ENCODE measurements around the gene ITPK1.
"Not testable (repeated sequence)": the region's sequence is repeated elsewhere in the genome, so short reads cannot be mapped to it uniquely, and the experiment has no call there.

ITPK1 gene

DNA sequence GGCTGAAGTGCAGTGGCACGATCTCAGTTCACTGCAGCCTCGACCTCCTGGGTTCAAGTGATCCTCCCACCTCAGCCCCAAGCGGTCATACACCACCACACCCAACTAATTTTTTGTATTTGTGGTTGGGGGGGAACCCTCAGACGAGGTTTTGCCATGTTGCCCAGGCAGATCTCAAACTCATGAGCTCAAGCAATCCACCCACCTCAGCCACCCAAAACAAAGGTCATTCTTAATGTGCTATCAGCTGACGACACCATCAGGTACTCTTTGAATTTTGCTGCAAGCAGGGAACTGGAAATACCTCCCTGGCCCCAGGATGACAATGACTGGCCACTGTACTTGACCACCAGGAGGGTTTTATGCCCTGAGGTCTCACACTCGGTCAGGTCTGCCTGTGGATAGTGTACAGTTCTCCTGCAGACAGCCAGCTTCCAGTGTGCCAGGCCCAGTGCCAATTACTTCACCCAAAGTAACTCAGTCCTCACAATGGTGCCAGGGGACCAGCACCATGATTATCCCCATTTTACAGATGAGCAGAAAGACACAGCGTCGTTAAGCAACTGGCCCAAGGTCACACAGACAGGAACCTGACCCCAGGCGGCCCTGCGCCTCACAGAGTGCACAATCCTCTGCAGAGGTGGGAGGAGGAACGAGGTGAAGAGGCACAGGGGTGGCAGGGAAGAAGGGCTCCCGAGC is 42.9 kb downstream of the ITPK1 start:
- Mint-ChIP-seq H3K36me3 (ENCODE audit: low read depth) (peaks cover 6% of the 10 kb centered on the region), H3K9me3 (no peaks in the 10 kb centered on the region), H3K4me3 (peak overlapping the region; percentile 59), H3K4me1 (peaks cover 73% of the 10 kb centered on the region), H3K27ac (peak overlapping the region; percentile 88), H3K27me3 (no peaks in the 10 kb centered on the region)
- DNase-seq (peak; percentile 43), ATAC-seq (peak; percentile 60)

DNA sequence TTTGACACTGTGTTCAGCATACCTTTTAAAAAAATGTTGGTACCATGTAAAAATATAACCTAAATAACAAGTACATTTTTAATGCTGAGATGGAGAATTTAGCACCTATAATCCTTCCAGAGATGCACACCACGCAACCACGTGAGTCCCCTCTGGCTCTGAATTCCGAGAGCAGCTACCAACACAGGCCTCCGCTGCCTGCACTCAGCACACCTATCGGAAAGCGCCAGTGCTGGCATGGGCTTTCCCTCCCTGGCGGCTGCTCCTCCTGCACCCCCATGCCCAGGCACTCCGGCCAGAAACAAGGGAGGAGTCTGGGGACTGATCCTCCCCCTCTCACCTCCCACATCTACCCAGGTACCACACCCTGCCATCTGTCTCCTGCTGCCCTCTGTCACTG is 47.0 kb downstream of the ITPK1 start:
- DNase-seq (no peak), ATAC-seq (no peak)
- Mint-ChIP-seq H3K4me1 (peaks cover 75% of the 10 kb centered on the region), H3K9me3 (no peaks in the 10 kb centered on the region), H3K27me3 (peaks cover 2% of the 10 kb centered on the region), H3K4me3 (no peak overlapping the region), H3K27ac (peak overlapping the region; percentile 46), H3K36me3 (ENCODE audit: low read depth) (peaks cover 6% of the 10 kb centered on the region)

DNA sequence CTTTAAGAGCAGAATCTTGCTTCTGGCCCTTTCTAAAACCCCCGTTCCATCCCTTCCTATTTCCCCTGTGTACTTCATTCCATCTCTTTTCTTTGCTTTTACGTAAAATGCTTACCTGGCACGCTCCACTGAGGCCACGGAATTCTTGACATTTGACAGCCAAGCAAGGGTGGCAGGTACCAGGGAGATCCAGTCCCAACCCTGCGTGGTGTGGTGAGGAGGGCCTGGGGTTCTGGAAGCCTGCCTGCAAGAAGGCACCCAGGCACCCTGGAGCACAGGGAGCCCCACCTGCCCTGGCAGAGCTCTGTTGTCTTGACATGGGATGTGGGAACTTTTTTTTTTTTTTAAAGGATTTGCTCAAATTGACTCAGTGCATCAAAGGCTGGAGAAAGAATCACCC is 48.6 kb downstream of the ITPK1 start:
- ATAC-seq, result no peak

GRCh38 chr14:93065272-93065730 is 50.4 kb downstream of the ITPK1 start:
- Mint-ChIP-seq H3K4me3 (peak overlapping the region; percentile 77), H3K4me1 (peaks cover 83% of the 10 kb centered on the region), H3K27ac (peak overlapping the region; percentile 97), H3K27me3 (peaks cover 2% of the 10 kb centered on the region), H3K36me3 (ENCODE audit: low read depth) (no peaks in the 10 kb centered on the region), H3K9me3 (no peaks in the 10 kb centered on the region)
- ATAC-seq (no peak), DNase-seq (no peak)

More for the DNA sequence above, 48.6 kb downstream of the ITPK1 start:
- DNase-seq, result no peak
- peaks cover 71% of the 10 kb centered on the region for H3K4me1 Mint-ChIP-seq
- peak overlapping the region; percentile 97 for H3K27ac Mint-ChIP-seq
- H3K9me3 Mint-ChIP-seq, result no peaks in the 10 kb centered on the region
- H3K4me3 Mint-ChIP-seq, result peak overlapping the region; percentile 77
- no peaks in the 10 kb centered on the region for H3K36me3 Mint-ChIP-seq (ENCODE audit: low read depth)
- H3K27me3 Mint-ChIP-seq, result peaks cover 2% of the 10 kb centered on the region

DNA sequence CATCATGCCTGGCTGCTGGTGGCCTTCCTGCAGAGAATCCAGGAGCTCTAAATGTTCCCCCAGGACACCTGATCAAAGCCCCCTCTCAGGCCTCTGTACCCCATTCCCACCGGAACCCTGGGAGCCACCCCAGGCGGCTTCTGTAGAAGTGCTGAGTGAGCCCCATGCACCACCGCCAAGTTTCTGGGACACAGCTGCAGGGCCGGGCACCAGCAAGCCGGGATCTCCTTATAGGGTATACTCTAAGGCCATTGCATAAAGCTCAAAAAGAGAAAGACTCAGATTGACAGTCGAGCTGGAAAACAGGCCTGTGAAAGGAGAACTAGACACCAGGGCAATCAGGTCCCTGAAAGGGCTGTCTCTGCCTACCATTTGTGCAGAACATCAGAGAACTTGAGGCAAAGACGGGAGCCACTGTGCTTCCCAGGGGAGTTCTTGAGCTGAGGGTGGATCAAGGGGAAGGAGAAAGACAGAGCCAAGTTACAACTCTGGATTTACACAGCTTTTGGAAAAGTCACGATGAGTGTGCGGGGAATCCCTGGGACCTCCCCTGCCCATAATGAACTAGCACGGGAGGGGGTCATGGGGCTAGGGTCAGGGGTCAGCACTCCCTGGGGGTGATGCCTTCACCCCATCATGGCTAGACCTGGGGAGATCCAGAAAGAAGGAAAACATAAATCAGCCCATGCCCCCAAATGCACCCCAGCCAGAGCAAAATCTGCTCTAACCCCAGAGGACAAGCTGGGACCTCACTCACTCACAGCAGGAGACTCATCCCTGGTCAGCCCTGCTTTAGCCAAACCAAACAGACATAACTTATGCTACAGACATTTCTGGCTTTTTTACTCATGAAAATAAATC is 51.1 kb downstream of the ITPK1 start:
- Mint-ChIP-seq H3K9me3 (no peaks in the 10 kb centered on the region), H3K36me3 (ENCODE audit: low read depth) (no peaks in the 10 kb centered on the region), H3K27ac (peak overlapping the region; percentile 97), H3K4me1 (peaks cover 86% of the 10 kb centered on the region), H3K4me3 (peak overlapping the region; percentile 77), H3K27me3 (peaks cover 2% of the 10 kb centered on the region)
- DNase-seq (no peak), ATAC-seq (no peak)

GRCh38 chr14:93063393-93063792 is 52.3 kb downstream of the ITPK1 start:
- no peak for DNase-seq
- H3K36me3 Mint-ChIP-seq (ENCODE audit: low read depth), result no peaks in the 10 kb centered on the region
- peaks cover 2% of the 10 kb centered on the region for H3K27me3 Mint-ChIP-seq
- no peaks in the 10 kb centered on the region for H3K9me3 Mint-ChIP-seq
- H3K4me1 Mint-ChIP-seq, result peaks cover 76% of the 10 kb centered on the region
- no peak overlapping the region for H3K27ac Mint-ChIP-seq
- H3K4me3 Mint-ChIP-seq, result no peak overlapping the region
- ATAC-seq, result no peak

GRCh38 chr14:93062890-93063289 is 52.8 kb downstream of the ITPK1 start:
- Mint-ChIP-seq H3K4me3 (no peak overlapping the region), H3K9me3 (no peaks in the 10 kb centered on the region), H3K4me1 (peaks cover 74% of the 10 kb centered on the region), H3K27ac (peak overlapping the region; percentile 70), H3K36me3 (ENCODE audit: low read depth) (no peaks in the 10 kb centered on the region), H3K27me3 (peaks cover 2% of the 10 kb centered on the region)
- ATAC-seq (no peak), DNase-seq (no peak)

DNA sequence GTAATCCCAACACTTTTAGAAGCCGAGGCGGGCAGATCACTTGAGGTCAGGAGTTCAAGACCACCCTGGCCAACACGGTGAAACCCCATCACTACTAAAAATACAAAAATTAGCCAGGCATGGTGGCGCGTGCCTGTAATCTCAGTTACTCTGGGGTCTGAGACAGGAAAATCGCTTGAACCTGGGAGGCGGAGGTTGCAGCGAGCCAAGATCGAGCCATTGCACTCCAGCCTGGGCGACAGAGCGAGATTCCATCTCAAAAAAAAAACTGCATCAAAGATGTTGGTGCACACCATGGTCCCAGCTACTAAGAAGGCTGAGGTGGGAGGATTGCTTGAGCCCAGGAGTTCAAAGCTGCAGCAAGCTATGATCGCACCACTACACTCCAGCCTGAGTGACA is 53.7 kb downstream of the ITPK1 start:
- not testable (repeated sequence) for ATAC-seq; H3K9me3 Mint-ChIP-seq; H3K36me3 Mint-ChIP-seq (ENCODE audit: low read depth); H3K27ac Mint-ChIP-seq; DNase-seq; H3K4me3 Mint-ChIP-seq; H3K27me3 Mint-ChIP-seq
- H3K4me1 Mint-ChIP-seq, result peaks cover 74% of the 10 kb centered on the region

DNA sequence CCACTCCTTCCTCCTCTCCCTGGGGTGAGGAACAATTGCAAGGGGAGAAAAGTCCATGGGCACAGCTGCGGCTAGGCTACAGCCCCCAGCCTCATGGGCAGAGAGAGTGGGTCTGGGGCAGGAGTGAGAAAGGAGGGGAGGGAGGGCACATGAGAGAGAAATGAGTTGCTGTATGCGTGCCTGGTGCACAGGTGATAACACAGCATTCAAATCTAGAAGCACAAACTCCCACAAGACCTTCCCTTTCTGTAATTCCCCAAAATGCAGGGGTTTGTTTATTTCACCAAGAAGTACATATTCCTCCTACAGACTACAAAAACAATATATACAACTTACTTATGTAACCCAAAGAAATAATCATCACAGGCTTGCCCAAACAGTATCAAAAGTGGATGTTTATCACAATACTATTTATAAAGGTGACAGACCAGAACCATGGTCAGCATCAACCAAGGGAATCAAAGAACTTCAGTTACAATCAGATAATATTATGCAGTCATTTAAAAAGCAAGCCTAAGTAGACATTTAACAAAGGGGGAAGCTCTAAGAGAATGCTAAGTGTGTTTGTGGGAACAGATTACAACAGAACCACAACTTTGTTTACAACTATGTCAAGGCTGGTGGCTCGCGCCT is 54.2 kb downstream of the ITPK1 start:
- Mint-ChIP-seq H3K4me1 (peaks cover 74% of the 10 kb centered on the region), H3K9me3 (no peaks in the 10 kb centered on the region), H3K36me3 (ENCODE audit: low read depth) (no peaks in the 10 kb centered on the region), H3K27me3 (peaks cover 2% of the 10 kb centered on the region), H3K27ac (peak overlapping the region; percentile 76), H3K4me3 (no peak overlapping the region)
- DNase-seq (no peak), ATAC-seq (no peak)

GRCh38 chr14:93060841-93061240 is 54.9 kb downstream of the ITPK1 start:
- H3K4me1 Mint-ChIP-seq, result peaks cover 74% of the 10 kb centered on the region
- H3K9me3 Mint-ChIP-seq, result no peaks in the 10 kb centered on the region
- ATAC-seq (no peak), DNase-seq (no peak)
- H3K27ac Mint-ChIP-seq, result peak overlapping the region; percentile 76
- no peaks in the 10 kb centered on the region for H3K27me3 Mint-ChIP-seq
- H3K36me3 Mint-ChIP-seq (ENCODE audit: low read depth), result peaks cover 2% of the 10 kb centered on the region
- no peak overlapping the region for H3K4me3 Mint-ChIP-seq

- no peak overlapping the region for H3K4me3 Mint-ChIP-seq
- ATAC-seq, result peak; percentile 45
- H3K9me3 Mint-ChIP-seq, result no peaks in the 10 kb centered on the region
- H3K27me3 Mint-ChIP-seq, result no peaks in the 10 kb centered on the region
- peaks cover 3% of the 10 kb centered on the region for H3K36me3 Mint-ChIP-seq (ENCODE audit: low read depth)
- peaks cover 74% of the 10 kb centered on the region for H3K4me1 Mint-ChIP-seq
- no peak for DNase-seq
- peak overlapping the region; percentile 76 for H3K27ac Mint-ChIP-seq
These were observed 55.7 kb downstream of the ITPK1 start for GRCh38 chr14:93059917-93060545.

- no peaks in the 10 kb centered on the region for H3K27me3 Mint-ChIP-seq
- no peaks in the 10 kb centered on the region for H3K9me3 Mint-ChIP-seq
- no peak for DNase-seq
- no peak overlapping the region for H3K27ac Mint-ChIP-seq
- no peak for ATAC-seq
- H3K4me1 Mint-ChIP-seq, result peaks cover 73% of the 10 kb centered on the region
- no peak overlapping the region for H3K4me3 Mint-ChIP-seq
- H3K36me3 Mint-ChIP-seq (ENCODE audit: low read depth), result peaks cover 3% of the 10 kb centered on the region
These were observed 56.5 kb downstream of the ITPK1 start for GRCh38 chr14:93059260-93059659.

DNA sequence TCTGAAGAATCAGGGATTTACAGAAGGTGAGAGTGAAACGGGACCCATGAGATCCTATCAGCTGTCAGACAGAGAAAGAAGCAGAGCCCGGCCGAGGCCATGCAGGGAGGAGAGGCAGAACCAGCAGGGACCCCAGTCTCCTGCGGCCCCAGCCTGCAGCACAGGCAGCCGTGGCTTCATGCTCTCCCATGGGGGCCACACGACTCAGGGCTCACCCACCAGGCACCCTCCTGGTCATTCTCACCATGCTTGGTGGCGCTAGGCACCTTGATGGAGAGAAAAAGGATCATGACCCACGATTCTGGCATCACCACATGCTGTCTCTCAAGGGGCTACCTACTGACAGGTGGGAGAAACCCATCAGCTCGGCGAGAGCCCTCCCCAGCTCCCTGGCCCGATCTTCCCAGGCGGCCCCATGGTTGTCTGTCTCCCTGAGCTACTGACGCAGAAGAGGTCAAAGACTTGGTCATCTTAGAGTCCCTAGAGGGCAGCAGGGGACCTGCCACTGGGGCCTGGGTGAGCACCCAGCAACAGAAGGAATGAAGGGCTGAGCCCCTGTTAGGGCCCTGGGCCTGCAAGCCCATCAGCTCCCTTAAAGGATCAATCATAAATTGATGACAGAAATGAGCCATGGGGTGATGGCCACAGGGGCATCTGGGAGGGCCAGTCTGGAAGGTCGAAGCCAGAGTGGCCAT is 58.0 kb downstream of the ITPK1 start:
- Mint-ChIP-seq H3K9me3 (no peaks in the 10 kb centered on the region), H3K27me3 (no peaks in the 10 kb centered on the region), H3K27ac (peak overlapping the region; percentile 79), H3K4me3 (no peak overlapping the region), H3K36me3 (ENCODE audit: low read depth) (peaks cover 3% of the 10 kb centered on the region), H3K4me1 (peaks cover 78% of the 10 kb centered on the region)
- ATAC-seq (no peak), DNase-seq (no peak)

Measured in activated naive CD8-positive, alpha-beta T cell treated with anti-CD3 and anti-CD28 coated beads, Interleukin-2, amount 50 U/mL, for 24 hours (primary cell).